ENCODE measurements around the gene KAZN. TPM values are rescaled to one million over a fixed set of nuclear protein-coding genes. Genes with fewer than 3 reads are reported as not detected.

The KAZN gene
- total and polyA plus RNA-seq, 2 of the 8 experiments (the other 6 are each of a cell fraction or from before 2014, with no cell fraction given): 3.7 to 11.8 TPM

- H2BK20ac ChIP-seq (ENCODE audit: low read length): no peak overlapping the region
- H3K27ac ChIP-seq (ENCODE audit: low read depth, low read length): no peak overlapping the region
- no peak overlapping the region for H2BK15ac ChIP-seq (ENCODE audit: low read length)
- no peak overlapping the region for H3K4ac ChIP-seq (replicated peaks; ENCODE audit: insufficient read length, low read depth, low read length)
- H2BK5ac ChIP-seq (ENCODE audit: low read depth, low read length): no peak overlapping the region
- ChIA-PET CTCF (ENCODE audit: partially characterized antibody) (interaction anchor here (0.6 to 7.6 kb wide), 58 partner anchors 8 to 761 kb away, joined by 3 to 77 read pairs (median 4); partner anchors contain the start of gene KAZN), POLR2A (ENCODE audit: partially characterized antibody) (interaction anchor here (1.2 kb wide), 1 partner anchor 12 kb away, joined by 6 read pairs; no protein-coding TSS in a partner anchor)
- no peak overlapping the region for H3K4me3 ChIP-seq (ENCODE audit: extremely low read depth in 1 of 4, insufficient read depth in 2 of 4, low read depth in 3 of 4, low read length in 4 of 4)
- no peak overlapping the region; the same call in 1 of the 2 replicates for H3K18ac ChIP-seq (ENCODE audit: extremely low read depth, low read length)
- H4K5ac ChIP-seq (ENCODE audit: insufficient read length, low read depth, low read length): no peak overlapping the region
- H2AFZ ChIP-seq (ENCODE audit: low read length): no peak overlapping the region
- H2AK5ac ChIP-seq (ENCODE audit: low read depth, low read length): peak overlapping the region; percentile 32; the same call in 1 of the 2 replicates
- no peaks in the 10 kb centered on the region for H3K79me2 ChIP-seq (ENCODE audit: control insufficient read depth in 1 of 2, insufficient read depth in 2 of 2, low read length in 2 of 2)
- H3K23ac ChIP-seq (ENCODE audit: insufficient read length): no peak overlapping the region
- H2BK12ac ChIP-seq (ENCODE audit: low read depth, low read length): peak overlapping the region; percentile 60; the same call in 1 of the 2 replicates
- H3K4me1 ChIP-seq (replicated peaks in 1 of 4; ENCODE audit: control insufficient read depth in 3 of 4, insufficient read depth in 4 of 4, low read length in 3 of 4): peaks cover 3 to 22% (median 9%) of the 10 kb centered on the region in 4 experiments; a peak in 6 of 7 replicates
- H3K79me1 ChIP-seq (ENCODE audit: low read depth, low read length): no peaks in the 10 kb centered on the region
- 61% methylated on average over 12 of the region's 12 CpGs; no CpG with 5 or more reads in 1 of the 2 experiments for whole genome bisulfite sequencing, 2 experiments (ENCODE audit: extremely low coverage in 1 of 2, insufficient coverage in 1 of 2, insufficient read length in 1 of 2, insufficient replicate concordance in 2 of 2, low coverage in 1 of 2, low lambda C conversion rate in 2 of 2, missing lambda C conversion rate in 1 of 2)
- no peak overlapping the region for H3K56ac ChIP-seq (replicated peaks; ENCODE audit: insufficient read length, low read depth, low read length)
- H3K4me2 ChIP-seq (ENCODE audit: insufficient read depth in 1 of 2, low read depth in 2 of 2, low read length in 2 of 2): no peak overlapping the region
- no peaks in the 10 kb centered on the region for H3K27me3 ChIP-seq (replicated peaks in 1 of 4; ENCODE audit: control insufficient read depth in 3 of 4, extremely low read depth in 1 of 4, insufficient read depth in 3 of 4, low read length in 3 of 4)
- no peak overlapping the region for H2BK120ac ChIP-seq (replicated peaks; ENCODE audit: low read depth, low read length)
- H4K91ac ChIP-seq (replicated peaks; ENCODE audit: insufficient read length, low read length): no peak overlapping the region
- H3K36me3 ChIP-seq (ENCODE audit: control insufficient read depth in 2 of 4, insufficient read depth in 4 of 4, low read length in 3 of 4): no peaks in the 10 kb centered on the region; a peak in 2 of 8 replicates
- H3K9me3 ChIP-seq (ENCODE audit: insufficient read depth in 2 of 2, low read depth in 1 of 2, low read length in 1 of 2): no peaks in the 10 kb centered on the region
- 0 out of 2 replicates have a peak overlapping the region, but pooled peaks have one; percentile 54 for H4K8ac ChIP-seq (ENCODE audit: extremely low read depth, insufficient read depth, low read length)
- DNase-seq (ENCODE audit: low read depth in 1 of 2, low spot score in 2 of 2) (peak; percentile 43 to 93), FAIRE-seq (peak; percentile 76)
- no peak overlapping the region for H3K9ac ChIP-seq (replicated peaks in 1 of 4; ENCODE audit: extremely low read depth in 1 of 4, low read depth in 3 of 4, low read length in 3 of 4)
- H3K23me2 ChIP-seq (ENCODE audit: low read depth, low read length): no peaks in the 10 kb centered on the region
- no peaks in the 10 kb centered on the region for H4K20me1 ChIP-seq (replicated peaks in 1 of 2; ENCODE audit: control insufficient read depth in 1 of 2, insufficient read depth in 2 of 2, low read length in 2 of 2)
- H3K14ac ChIP-seq (ENCODE audit: insufficient read length): no peak overlapping the region
These were observed 180.7 kb downstream of the KAZN start for GRCh38 chr1:14778898-14779865.
